RWPE2 (cell line): ENCODE data around the gene NDUFAB1.
A peak's percentile ranks its signal among the peaks of the same experiment; 100 is the strongest.

Experiments used
- ATAC-seq: fragments of 200-7000 bp; cut with Tn5 transposase; 3 replicates; pipeline ENCODE4 v1.9.1; 2021; ENCODE audit warnings: low read depth
- DNase-seq: peaks from one replicate; pipeline ENCODE4 v3.0.0-alpha.2; 2020; ENCODE audit warnings: low spot score
- H3K27ac ChIP-seq: fragments of 450-650 bp; 2 replicates; pipeline ENCODE4 v1.5.1; 2017; ENCODE audit warnings: mild to moderate bottlenecking; ENCODE audit not compliant: poor library complexity, severe bottlenecking
- H3K27me3 ChIP-seq: fragments of 250-450 bp; sonication (Bioruptor Pico); 2 replicates; pipeline ENCODE4 v1.5.1; 2021; ENCODE audit warnings: mild to moderate bottlenecking, moderate library complexity; ENCODE audit not compliant: insufficient read depth, poor library complexity, severe bottlenecking
- H3K36me3 ChIP-seq: fragments of 250-450 bp; sonication (Bioruptor Pico); 2 replicates; pipeline ENCODE4 v1.5.1; 2020; ENCODE audit warnings: low read depth, mild to moderate bottlenecking, moderate library complexity
- H3K4me1 ChIP-seq: fragments of 250-450 bp; sonication (Bioruptor Pico); 2 replicates; pipeline ENCODE4 v1.5.1; 2021; ENCODE audit warnings: mild to moderate bottlenecking, moderate library complexity; ENCODE audit not compliant: insufficient read depth, poor library complexity, severe bottlenecking
- H3K4me3 ChIP-seq: fragments of 250-450 bp; sonication (Bioruptor Pico); 2 replicates; pipeline ENCODE4 v1.5.1; 2021; ENCODE audit warnings: mild to moderate bottlenecking, moderate library complexity; ENCODE audit not compliant: severe bottlenecking
- H3K9me3 ChIP-seq: fragments of 250-450 bp; sonication (Bioruptor Pico); 2 replicates; pipeline ENCODE4 v1.5.1; 2021; ENCODE audit warnings: mild to moderate bottlenecking, moderate library complexity; ENCODE audit not compliant: severe bottlenecking
- TF ChIP-seq, protein P1 (sequence below): fragments of 450-650 bp; IDR thresholded peaks from one replicate; pipeline ENCODE4 v1.5.1; 2017; ENCODE audit warnings: mild to moderate bottlenecking, moderate library complexity; ENCODE audit not compliant: poor library complexity, severe bottlenecking

The NDUFAB1 gene

DNA sequence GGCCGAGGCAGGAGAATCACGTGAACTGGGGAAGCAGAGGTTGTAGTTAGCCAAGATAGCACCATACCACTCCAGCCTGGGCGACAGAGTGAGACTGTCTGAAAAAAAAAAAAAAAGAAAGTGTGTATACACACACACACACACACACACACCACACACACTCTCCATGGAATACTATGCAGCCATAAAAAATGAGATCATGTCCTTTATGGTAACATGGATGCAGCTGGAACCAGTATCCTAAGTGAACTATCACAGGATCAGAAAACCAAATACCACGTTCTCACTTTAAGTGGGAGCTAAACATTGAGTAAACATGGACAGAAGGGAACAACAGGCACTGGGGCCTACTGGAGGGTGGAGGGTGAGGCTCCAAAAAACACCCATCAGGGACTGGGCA is 16.7 kb downstream of the NDUFAB1 start:
- TF ChIP-seq, protein P1, sequence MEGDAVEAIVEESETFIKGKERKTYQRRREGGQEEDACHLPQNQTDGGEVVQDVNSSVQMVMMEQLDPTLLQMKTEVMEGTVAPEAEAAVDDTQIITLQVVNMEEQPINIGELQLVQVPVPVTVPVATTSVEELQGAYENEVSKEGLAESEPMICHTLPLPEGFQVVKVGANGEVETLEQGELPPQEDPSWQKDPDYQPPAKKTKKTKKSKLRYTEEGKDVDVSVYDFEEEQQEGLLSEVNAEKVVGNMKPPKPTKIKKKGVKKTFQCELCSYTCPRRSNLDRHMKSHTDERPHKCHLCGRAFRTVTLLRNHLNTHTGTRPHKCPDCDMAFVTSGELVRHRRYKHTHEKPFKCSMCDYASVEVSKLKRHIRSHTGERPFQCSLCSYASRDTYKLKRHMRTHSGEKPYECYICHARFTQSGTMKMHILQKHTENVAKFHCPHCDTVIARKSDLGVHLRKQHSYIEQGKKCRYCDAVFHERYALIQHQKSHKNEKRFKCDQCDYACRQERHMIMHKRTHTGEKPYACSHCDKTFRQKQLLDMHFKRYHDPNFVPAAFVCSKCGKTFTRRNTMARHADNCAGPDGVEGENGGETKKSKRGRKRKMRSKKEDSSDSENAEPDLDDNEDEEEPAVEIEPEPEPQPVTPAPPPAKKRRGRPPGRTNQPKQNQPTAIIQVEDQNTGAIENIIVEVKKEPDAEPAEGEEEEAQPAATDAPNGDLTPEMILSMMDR, result no peak
- Histone ChIP-seq H3K4me1 (no peaks in the 10 kb centered on the region), H3K9me3 (no peaks in the 10 kb centered on the region), H3K27me3 (no peaks in the 10 kb centered on the region), H3K36me3 (peaks cover 51% of the 10 kb centered on the region), H3K27ac (no peak overlapping the region), H3K4me3 (no peak overlapping the region)
- ATAC-seq (no peak), DNase-seq (no peak)

- peak; percentile 12; the same call in 1 of the 3 replicates for ATAC-seq
- Histone ChIP-seq H3K36me3 (peaks cover 55% of the 10 kb centered on the region), H3K27ac (no peak overlapping the region), H3K4me3 (no peak overlapping the region), H3K9me3 (no peaks in the 10 kb centered on the region), H3K27me3 (no peaks in the 10 kb centered on the region), H3K4me1 (no peaks in the 10 kb centered on the region)
- DNase-seq, result no peak
- TF ChIP-seq, protein P1, result no peak
Observed at GRCh38 chr16:23578101-23578830, 17.9 kb downstream of the NDUFAB1 start.

DNA sequence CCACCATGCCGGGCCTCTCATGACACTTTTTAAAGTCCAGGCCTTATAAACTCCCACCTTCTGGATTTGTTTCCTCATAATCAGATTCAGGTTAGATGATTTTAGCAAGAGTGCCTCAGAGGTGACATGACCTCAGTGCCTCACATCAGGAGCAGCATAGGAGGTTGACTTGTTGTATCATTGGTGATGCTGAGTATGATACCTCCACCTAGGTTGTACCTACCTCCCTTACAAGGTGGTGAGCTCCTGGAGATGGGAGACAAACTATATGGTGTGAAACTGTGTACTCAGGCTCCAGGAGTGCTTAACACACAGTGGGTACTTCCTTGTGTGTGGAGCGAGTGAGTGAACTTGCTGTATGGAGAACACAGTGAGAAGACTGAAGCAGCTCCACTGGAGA is 18.6 kb downstream of the NDUFAB1 start:
- Histone ChIP-seq H3K9me3 (no peaks in the 10 kb centered on the region), H3K27me3 (no peaks in the 10 kb centered on the region), H3K27ac (no peak overlapping the region), H3K4me1 (no peaks in the 10 kb centered on the region), H3K4me3 (no peak overlapping the region), H3K36me3 (peaks cover 61% of the 10 kb centered on the region)
- ATAC-seq, result no peak
- no peak for DNase-seq
- TF ChIP-seq, protein P1, result no peak

DNA sequence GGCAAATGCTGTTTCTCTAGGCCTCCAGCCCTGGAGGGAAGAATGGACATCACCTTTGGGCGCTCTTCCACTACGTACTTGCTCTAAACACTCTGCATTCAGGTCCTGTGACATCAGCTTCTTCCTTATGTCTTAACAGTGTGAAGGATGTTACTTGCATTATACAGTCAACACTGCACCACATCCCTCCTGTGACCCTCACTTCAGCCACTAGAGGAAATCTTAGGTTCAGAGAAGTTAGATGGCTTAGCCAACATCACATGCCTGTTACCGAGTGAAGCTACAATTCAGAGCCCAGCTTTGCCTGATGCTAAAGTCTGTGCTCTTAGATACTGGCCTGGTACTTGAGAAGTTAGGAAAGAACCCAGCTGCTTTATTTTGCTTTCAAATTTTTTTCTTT is 20.3 kb downstream of the NDUFAB1 start:
- ATAC-seq, result no peak

DNA sequence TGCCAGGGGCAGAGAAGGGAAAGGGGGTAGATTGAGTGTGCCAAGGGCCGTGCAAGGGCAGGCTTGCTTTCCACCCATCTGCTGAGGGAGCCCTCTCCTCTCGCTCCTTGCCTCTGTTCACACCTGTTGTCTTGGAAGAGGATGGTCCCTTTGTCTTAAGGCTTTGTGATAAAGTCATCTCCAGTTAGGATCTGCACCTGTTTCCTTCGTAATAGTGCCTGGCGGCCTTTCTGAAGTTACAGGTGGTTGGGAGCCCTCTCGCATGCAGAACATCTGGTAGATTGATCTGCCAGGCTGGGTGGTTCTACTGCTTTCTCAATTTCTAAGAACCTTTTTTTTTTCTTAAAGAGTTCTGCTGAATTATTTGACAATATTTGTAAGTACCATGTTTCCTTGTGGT is 22.3 kb downstream of the NDUFAB1 start:
- Histone ChIP-seq H3K4me1 (no peaks in the 10 kb centered on the region), H3K4me3 (no peak overlapping the region), H3K27me3 (no peaks in the 10 kb centered on the region), H3K36me3 (peaks cover 55% of the 10 kb centered on the region), H3K9me3 (no peaks in the 10 kb centered on the region), H3K27ac (no peak overlapping the region)
- ATAC-seq, result no peak
- TF ChIP-seq, protein P1, result no peak
- DNase-seq, result no peak

More for the DNA sequence above, 20.3 kb downstream of the NDUFAB1 start:
- Histone ChIP-seq H3K36me3 (peaks cover 59% of the 10 kb centered on the region), H3K9me3 (no peaks in the 10 kb centered on the region), H3K4me3 (no peak overlapping the region), H3K4me1 (no peaks in the 10 kb centered on the region), H3K27me3 (no peaks in the 10 kb centered on the region), H3K27ac (no peak overlapping the region)
- DNase-seq, result no peak
- TF ChIP-seq, protein P1, result no peak
